EL (cell line): ENCODE results near the gene RHOBTB1.
"Not testable (repeated sequence)": the region's sequence is repeated elsewhere in the genome, so short reads cannot be mapped to it uniquely, and the experiment has no call there.

Experiments used
- DNase-seq: peaks from one replicate; pipeline ENCODE4 v3.0.0-alpha.2; 2016

Gene RHOBTB1

GRCh38 chr10:60944058-60944909 is at the start of gene RHOBTB1:
RHOBTB1 (minus strand) TSS chr10:60944185; CDS start chr10:60911542, 32,643 bp downstream.
- peak; percentile 79 for DNase-seq

GRCh38 chr10:60992636-60993035 is 48.7 kb upstream of the RHOBTB1 start:
- DNase-seq = no peak

GRCh38 chr10:60990663-60991062 is 46.7 kb upstream of the RHOBTB1 start:
- DNase-seq = no peak

- DNase-seq = no peak
Measured at GRCh38 chr10:60989400-60989876, 45.5 kb upstream of the RHOBTB1 start.

GRCh38 chr10:60986791-60987190 is 42.8 kb upstream of the RHOBTB1 start:
- no peak for DNase-seq

GRCh38 chr10:60985951-60986350 is 42.0 kb upstream of the RHOBTB1 start:
- no peak for DNase-seq

- DNase-seq = peak; percentile 57
Measured at GRCh38 chr10:60980997-60981396, 37.0 kb upstream of the RHOBTB1 start.

GRCh38 chr10:60979667-60980104 is 35.7 kb upstream of the RHOBTB1 start:
- no peak for DNase-seq

GRCh38 chr10:60978287-60979115 is 34.5 kb upstream of the RHOBTB1 start:
- peak; percentile 75 for DNase-seq

GRCh38 chr10:60977161-60978122 is 33.5 kb upstream of the RHOBTB1 start:
- DNase-seq = no peak

GRCh38 chr10:60976687-60977086 is 32.7 kb upstream of the RHOBTB1 start:
- DNase-seq = no peak

- no peak for DNase-seq
Measured at GRCh38 chr10:60975716-60976115, 31.7 kb upstream of the RHOBTB1 start.

GRCh38 chr10:60974463-60975149 is 30.6 kb upstream of the RHOBTB1 start:
- DNase-seq = peak; percentile 58

- DNase-seq = no peak
Measured at GRCh38 chr10:60973086-60973485, 29.1 kb upstream of the RHOBTB1 start.

GRCh38 chr10:60972181-60972580 is 28.2 kb upstream of the RHOBTB1 start:
- DNase-seq = not testable (repeated sequence)

- no peak for DNase-seq
Measured at GRCh38 chr10:60970526-60970925, 26.5 kb upstream of the RHOBTB1 start.

GRCh38 chr10:60968504-60968903 is 24.5 kb upstream of the RHOBTB1 start:
- DNase-seq = no peak

GRCh38 chr10:60967854-60968484 is 24.0 kb upstream of the RHOBTB1 start:
- no peak for DNase-seq

- no peak for DNase-seq
Measured at GRCh38 chr10:60967260-60967659, 23.3 kb upstream of the RHOBTB1 start.

GRCh38 chr10:60965696-60966095 is 21.7 kb upstream of the RHOBTB1 start:
- DNase-seq = no peak
